Measurements from ENCODE around the gene SDE2.

GRCh38 chr1:225965231-225965630 lies 33.9 kb downstream of the SDE2 start:
- TF ChIP-seq, protein P1, sequence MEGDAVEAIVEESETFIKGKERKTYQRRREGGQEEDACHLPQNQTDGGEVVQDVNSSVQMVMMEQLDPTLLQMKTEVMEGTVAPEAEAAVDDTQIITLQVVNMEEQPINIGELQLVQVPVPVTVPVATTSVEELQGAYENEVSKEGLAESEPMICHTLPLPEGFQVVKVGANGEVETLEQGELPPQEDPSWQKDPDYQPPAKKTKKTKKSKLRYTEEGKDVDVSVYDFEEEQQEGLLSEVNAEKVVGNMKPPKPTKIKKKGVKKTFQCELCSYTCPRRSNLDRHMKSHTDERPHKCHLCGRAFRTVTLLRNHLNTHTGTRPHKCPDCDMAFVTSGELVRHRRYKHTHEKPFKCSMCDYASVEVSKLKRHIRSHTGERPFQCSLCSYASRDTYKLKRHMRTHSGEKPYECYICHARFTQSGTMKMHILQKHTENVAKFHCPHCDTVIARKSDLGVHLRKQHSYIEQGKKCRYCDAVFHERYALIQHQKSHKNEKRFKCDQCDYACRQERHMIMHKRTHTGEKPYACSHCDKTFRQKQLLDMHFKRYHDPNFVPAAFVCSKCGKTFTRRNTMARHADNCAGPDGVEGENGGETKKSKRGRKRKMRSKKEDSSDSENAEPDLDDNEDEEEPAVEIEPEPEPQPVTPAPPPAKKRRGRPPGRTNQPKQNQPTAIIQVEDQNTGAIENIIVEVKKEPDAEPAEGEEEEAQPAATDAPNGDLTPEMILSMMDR (IDR thresholded peaks at IDR 0.05): no peak
- TF ChIP-seq POLR2A (IDR thresholded peaks at IDR 0.05): no peak
